Neural cell (in vitro differentiated cells): ENCODE measurements around the gene RASGEF1C.

Source experiments
- CTCF ChIP-seq: fragments of 450-650 bp; IDR thresholded peaks from 2 replicates; pipeline ENCODE4 v1.5.1; 2014; ENCODE audit warnings: antibody characterized with exemption, mild to moderate bottlenecking, moderate library complexity; ENCODE audit not compliant: poor library complexity, severe bottlenecking
- EP300 ChIP-seq: fragments of 450-650 bp; conservative IDR thresholded peaks from 2 replicates; pipeline ENCODE4 v1.6.1; 2014; ENCODE audit warnings: antibody characterized with exemption, mild to moderate bottlenecking, moderate library complexity; ENCODE audit not compliant: poor library complexity, severe bottlenecking
- EZH2 ChIP-seq: fragments of 200-600, 300-800 bp; shearing (Covaris generic), sonication (generic); IDR thresholded peaks from 2 replicates; pipeline ENCODE4 v1.6.1; 2014; ENCODE audit warnings: antibody characterized with exemption, low read length, borderline replicate concordance, mild to moderate bottlenecking; ENCODE audit not compliant: insufficient read depth, poor library complexity, severe bottlenecking
- MXI1 ChIP-seq: fragments of 450-650 bp; conservative IDR thresholded peaks from 2 replicates; pipeline ENCODE4 v1.6.1; 2014; ENCODE audit warnings: antibody characterized with exemption, mild to moderate bottlenecking; ENCODE audit not compliant: poor library complexity, severe bottlenecking
- POLR2AphosphoS5 ChIP-seq: IDR thresholded peaks from 2 replicates; pipeline ENCODE4 v1.6.1; 2012
- RAD21 ChIP-seq: fragments of 450-650 bp; conservative IDR thresholded peaks from 2 replicates; pipeline ENCODE4 v1.6.1; 2014; ENCODE audit warnings: antibody characterized with exemption, mild to moderate bottlenecking, moderate library complexity
- REST ChIP-seq: IDR thresholded peaks from 2 replicates; pipeline ENCODE4 v1.6.1; 2012; ENCODE audit warnings: borderline replicate concordance
- SMC3 ChIP-seq: fragments of 450-650 bp; conservative IDR thresholded peaks from 2 replicates; pipeline ENCODE4 v1.6.1; 2014; ENCODE audit warnings: antibody characterized with exemption, mild to moderate bottlenecking, moderate library complexity; ENCODE audit not compliant: poor library complexity
- TAF1 ChIP-seq: IDR thresholded peaks from 2 replicates; pipeline ENCODE4 v1.6.1; 2012; ENCODE audit warnings: low read depth

GRCh38 chr5:180217797-180218196 lies 8.8 kb upstream of the RASGEF1C start:
- no peak for TF ChIP-seq CTCF
- no peak for TF ChIP-seq EP300
- no peak for TF ChIP-seq TAF1
- no peak for TF ChIP-seq MXI1
- TF ChIP-seq REST: no peak
- TF ChIP-seq POLR2AphosphoS5: no peak
- TF ChIP-seq RAD21: no peak
- no peak for TF ChIP-seq EZH2
- no peak for TF ChIP-seq SMC3
